GM21390 (cell line): ENCODE results near the gene SCYL2.

Experiments used
- ATAC-seq: cut with Tn5 transposase; IDR thresholded peaks from one replicate; pipeline ENCODE4 v1.9.1; 2021; ENCODE audit not compliant: unreplicated experiment

SCYL2 gene

GRCh38 chr12:100372853-100373640, 106.1 kb downstream of the SCYL2 start:
- no peak for ATAC-seq

- no peak for ATAC-seq
Measured at GRCh38 chr12:100375038-100375735, 108.2 kb downstream of the SCYL2 start.

GRCh38 chr12:100376161-100376560, 109.2 kb downstream of the SCYL2 start:
- no peak for ATAC-seq

GRCh38 chr12:100381379-100381778, 114.4 kb downstream of the SCYL2 start:
- ATAC-seq: no peak

- ATAC-seq: no peak
Measured at GRCh38 chr12:100382338-100382737, 115.4 kb downstream of the SCYL2 start.

- no peak for ATAC-seq
Measured at GRCh38 chr12:100383586-100384558, 116.9 kb downstream of the SCYL2 start.

GRCh38 chr12:100384559-100384935, 117.6 kb downstream of the SCYL2 start:
- no peak for ATAC-seq

- ATAC-seq: no peak
Measured at GRCh38 chr12:100388382-100388781, 121.4 kb downstream of the SCYL2 start.
